HepG2 (cell line): ENCODE data around the gene SGCE.

ENCODE experiments used
- CTCF ChIP-seq: sonication (generic); formaldehyde crosslinking; IDR thresholded peaks from 2 replicates; pipeline ENCODE4 v1.5.0; 2020; ENCODE audit warnings: mild to moderate bottlenecking, missing genetic modification reagents, moderate library complexity
- RFXANK ChIP-seq: IDR thresholded peaks from 2 replicates; pipeline ENCODE4 v1.6.1; 2016
- TF ChIP-seq, protein P1 (sequence below): sonication (generic); formaldehyde crosslinking; IDR thresholded peaks from 2 replicates; pipeline ENCODE4 v1.4.0; 2020; ENCODE audit warnings: missing genetic modification reagents

DNA sequence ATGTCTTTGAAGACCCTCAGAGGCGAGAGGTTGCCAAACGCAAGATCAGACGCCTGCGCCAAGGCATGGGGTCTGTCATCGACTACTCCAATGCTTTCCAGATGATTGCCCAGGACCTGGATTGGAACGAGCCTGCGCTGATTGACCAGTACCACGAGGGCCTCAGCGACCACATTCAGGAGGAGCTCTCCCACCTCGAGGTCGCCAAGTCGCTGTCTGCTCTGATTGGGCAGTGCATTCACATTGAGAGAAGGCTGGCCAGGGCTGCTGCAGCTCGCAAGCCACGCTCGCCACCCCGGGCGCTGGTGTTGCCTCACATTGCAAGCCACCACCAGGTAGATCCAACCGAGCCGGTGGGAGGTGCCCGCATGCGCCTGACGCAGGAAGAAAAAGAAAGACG is 8.1 kb upstream of the SGCE start:
- no peak for TF ChIP-seq CTCF (CRISPR knock-in tag)
- no peak for TF ChIP-seq RFXANK
- TF ChIP-seq, protein P1, sequence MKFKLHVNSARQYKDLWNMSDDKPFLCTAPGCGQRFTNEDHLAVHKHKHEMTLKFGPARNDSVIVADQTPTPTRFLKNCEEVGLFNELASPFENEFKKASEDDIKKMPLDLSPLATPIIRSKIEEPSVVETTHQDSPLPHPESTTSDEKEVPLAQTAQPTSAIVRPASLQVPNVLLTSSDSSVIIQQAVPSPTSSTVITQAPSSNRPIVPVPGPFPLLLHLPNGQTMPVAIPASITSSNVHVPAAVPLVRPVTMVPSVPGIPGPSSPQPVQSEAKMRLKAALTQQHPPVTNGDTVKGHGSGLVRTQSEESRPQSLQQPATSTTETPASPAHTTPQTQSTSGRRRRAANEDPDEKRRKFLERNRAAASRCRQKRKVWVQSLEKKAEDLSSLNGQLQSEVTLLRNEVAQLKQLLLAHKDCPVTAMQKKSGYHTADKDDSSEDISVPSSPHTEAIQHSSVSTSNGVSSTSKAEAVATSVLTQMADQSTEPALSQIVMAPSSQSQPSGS (CRISPR knock-in tag) = no peak
